Endothelial cell of umbilical vein (primary cell): ENCODE data around the gene HECW1. TPM values are rescaled to one million over a fixed set of nuclear protein-coding genes. Genes with fewer than 3 reads are reported as not detected.

Source experiments
- BruUV-seq: library from RNA; stranded (reverse); fragments of 400-500 nt; replicated peaks from 2 replicates; lab custom pipeline; 2021; lab: Mats Ljungman, UMichigan
- CTCF ChIA-PET: fragments of 300-600, 350-600 bp; sonication (Branson Sonifier 250); formaldehyde crosslinking; loops from one replicate; lab custom pipeline; 2021; ENCODE audit warnings: antibody characterized with exemption, inconsistent platforms; lab: Charles Lee
- POLR2A ChIA-PET: fragments of 300-600, 350-600 bp; sonication (Branson Sonifier 250); formaldehyde crosslinking; loops from one replicate; lab custom pipeline; 2021; ENCODE audit warnings: antibody characterized with exemption, inconsistent platforms; lab: Charles Lee
- DNase-seq: peaks from one replicate; pipeline ENCODE4 v3.0.0-alpha.2; 2011; ENCODE audit warnings: low read depth, low spot score
- FAIRE-seq: peaks from 2 replicates; lab custom pipeline; 2011; peaks lifted over from hg19 to GRCh38; lab: Jason Lieb, UNC
- H2AFZ ChIP-seq: 2 replicates; pipeline ENCODE4 v1.6.0; 2012; ENCODE audit warnings: low read depth, low read length, control low read depth, inconsistent platforms
- H3K27ac ChIP-seq: 2 replicates; pipeline ENCODE4 v1.5.1; 2011; ENCODE audit warnings: low read depth, mild to moderate bottlenecking, control low read depth, low read length, moderate library complexity; ENCODE audit not compliant: insufficient read depth
- H3K27me3 ChIP-seq, 2 experiments: 2 replicates each; pipeline versions ENCODE4 v1.6.0 to v1.6.1; 2011; ENCODE audit warnings: low read length in 2 of 2, mixed read lengths in 1 of 2; ENCODE audit not compliant: control insufficient read depth in 2 of 2, insufficient read depth in 2 of 2
- H3K36me3 ChIP-seq, 2 experiments: 2 replicates in 1 of 2; 3 replicates in 1 of 2; pipeline ENCODE4 v1.5.1; 2011; ENCODE audit warnings: low read length in 2 of 2, mild to moderate bottlenecking in 1 of 2, moderate library complexity in 1 of 2; ENCODE audit not compliant: control insufficient read depth in 2 of 2, insufficient read depth in 2 of 2; ENCODE audit errors: extremely low read depth in 1 of 2
- H3K4me1 ChIP-seq: 3 replicates; pipeline ENCODE4 v1.5.1; 2011; ENCODE audit warnings: mild to moderate bottlenecking, low read length; ENCODE audit not compliant: control insufficient read depth, insufficient read depth; ENCODE audit errors: extremely low read depth
- H3K4me2 ChIP-seq: 2 replicates; pipeline ENCODE4 v1.6.1; 2011; ENCODE audit warnings: low read length, control low read depth, mixed read lengths; ENCODE audit not compliant: insufficient read depth
- H3K4me3 ChIP-seq, 3 experiments: fragments of 200-600 bp in 1 of 3; sonication (generic), shearing (Covaris generic) in 1 of 3; replicated peaks in 1 of 3; 2 replicates each; pipeline ENCODE4 v1.5.1; 2011 to 2016; ENCODE audit warnings: control low read depth in 3 of 3, low read length in 3 of 3, mild to moderate bottlenecking in 2 of 3, inconsistent platforms in 1 of 3, low read depth in 1 of 3, moderate library complexity in 1 of 3; ENCODE audit not compliant: insufficient read depth in 1 of 3
- H3K79me2 ChIP-seq: 2 replicates; pipeline ENCODE4 v1.6.0; 2012; ENCODE audit warnings: low read length, inconsistent platforms; ENCODE audit not compliant: control insufficient read depth, insufficient read depth
- H3K9ac ChIP-seq: replicated peaks from 2 replicates; pipeline ENCODE3; 2011; ENCODE audit warnings: low read length, control low read depth; ENCODE audit not compliant: insufficient read depth; ENCODE audit errors: extremely low read depth
- H3K9me1 ChIP-seq: replicated peaks from 3 replicates; pipeline ENCODE4 v1.6.0; 2011; ENCODE audit warnings: mild to moderate bottlenecking, low read length; ENCODE audit not compliant: control insufficient read depth, insufficient read depth; ENCODE audit errors: extremely low read depth
- H3K9me3 ChIP-seq: replicated peaks from 2 replicates; pipeline ENCODE4 v1.5.1; 2012; ENCODE audit warnings: low read length, inconsistent platforms; ENCODE audit not compliant: control insufficient read depth, insufficient read depth
- H4K20me1 ChIP-seq: replicated peaks from 2 replicates; pipeline ENCODE3; 2011; ENCODE audit warnings: mild to moderate bottlenecking, low read length; ENCODE audit not compliant: control insufficient read depth, insufficient read depth; ENCODE audit errors: extremely low read depth
- EZH2 ChIP-seq: IDR thresholded peaks from 2 replicates; pipeline ENCODE4 v1.6.1; 2012; ENCODE audit warnings: borderline replicate concordance, low read depth, mild to moderate bottlenecking, moderate library complexity, low read length, inconsistent platforms; ENCODE audit not compliant: severe bottlenecking
- FOS ChIP-seq: IDR thresholded peaks from 2 replicates; pipeline ENCODE4 v1.6.1; 2011; ENCODE audit warnings: mild to moderate bottlenecking, low read length, moderate library complexity, borderline replicate concordance; ENCODE audit not compliant: insufficient read depth
- GATA2 ChIP-seq: IDR thresholded peaks from 2 replicates; pipeline ENCODE4 v1.7.0; 2011; ENCODE audit warnings: low read depth, mild to moderate bottlenecking, moderate library complexity, mixed read lengths, low read length; ENCODE audit not compliant: insufficient read length, insufficient read depth
- JUN ChIP-seq: IDR thresholded peaks from 2 replicates; pipeline ENCODE4 v1.6.1; 2011; ENCODE audit warnings: borderline replicate concordance, low read depth; ENCODE audit not compliant: insufficient read length, insufficient read depth
- MAX ChIP-seq: IDR thresholded peaks from 2 replicates; pipeline ENCODE4 v1.6.1; 2011; ENCODE audit not compliant: insufficient read depth, insufficient read length
- MYC ChIP-seq: IDR thresholded peaks from one replicate; pipeline ENCODE4 v1.6.1; 2011; ENCODE audit warnings: mild to moderate bottlenecking, low read depth, low read length
- POLR2A ChIP-seq: IDR thresholded peaks from 2 replicates; pipeline ENCODE4 v1.6.1; 2012; ENCODE audit warnings: low read depth, mild to moderate bottlenecking, control low read depth, low read length
- POLR2AphosphoS5 ChIP-seq: IDR thresholded peaks from 2 replicates; pipeline ENCODE4 v1.6.1; 2012; ENCODE audit warnings: low read depth, mild to moderate bottlenecking, control low read depth, low read length, moderate library complexity; ENCODE audit not compliant: insufficient read depth
- dilution Hi-C: fragments of 300-500 bp; cut with MboI; formaldehyde crosslinking; loops from one replicate; pipeline ENCODE4 v1.15.0; 2019; ENCODE audit warnings: low sequenced_read_pairs; ENCODE audit not compliant: extremely low pct_ligation_motif_present
- intact Hi-C: fragments of 100-400 bp; cut with micrococcal nuclease; formaldehyde crosslinking; loops from one replicate; pipeline ENCODE4 v1.10.0; 2022
- polyA plus RNA-seq, 4 experiments: library from polyadenylated mRNA; depleted of rRNA in 3 of 4; stranded (reverse) in 3 of 4; unstranded in 1 of 4; fragments of >200 nt; gene quantifications; 2 replicates each; pipeline versions ENCODE4 v1.2.1 to v1.2.3, GENCODE V29; 2011 to 2012; ENCODE audit warnings: missing spikeins in 1 of 4
- total RNA-seq: library from RNA; stranded (reverse); gene quantifications from 2 replicates; pipeline ENCODE4 v1.2.3, GENCODE V29; 2021
- TF ChIP-seq, protein P1 (sequence below), 2 donors: IDR thresholded peaks; 1 replicate in 1 of 2; 2 replicates in 1 of 2; pipeline ENCODE4 v1.5.1; 2011; ENCODE audit warnings: low read length in 2 of 2, mild to moderate bottlenecking in 2 of 2, moderate library complexity in 2 of 2, control low read depth in 1 of 2, inconsistent platforms in 1 of 2, low read depth in 1 of 2; ENCODE audit not compliant: insufficient read depth in 1 of 2; ENCODE audit errors: extremely low read depth in 1 of 2

The HECW1 gene
- total and polyA plus RNA-seq, 2 donors (not counting 3 experiments of a cell fraction or from before 2014, with no cell fraction given): not detected

GRCh38 chr7:43538404-43538771, 425.9 kb downstream of the HECW1 start:
- Histone ChIP-seq H2AFZ (no peak overlapping the region), H3K4me1 (no peaks in the 10 kb centered on the region), H3K9ac (no peak overlapping the region), H3K4me2 (no peak overlapping the region), H3K27ac (no peak overlapping the region), H3K4me3 (no peak overlapping the region), H3K36me3 (no peaks in the 10 kb centered on the region), H3K9me3 (no peaks in the 10 kb centered on the region), H3K9me1 (no peaks in the 10 kb centered on the region), H3K27me3 (peaks cover 2 to 6% of the 10 kb centered on the region in 2 experiments), H3K79me2 (no peaks in the 10 kb centered on the region), H4K20me1 (no peaks in the 10 kb centered on the region)
- CTCF ChIA-PET: no interaction called here
- no TSS peak for BruUV-seq
- FAIRE-seq: no peak
- no peak for DNase-seq
- dilution Hi-C loops (no loop called here), intact Hi-C loops (no loop called here)
- TF ChIP-seq POLR2A: no peak
- TF ChIP-seq, protein P1, sequence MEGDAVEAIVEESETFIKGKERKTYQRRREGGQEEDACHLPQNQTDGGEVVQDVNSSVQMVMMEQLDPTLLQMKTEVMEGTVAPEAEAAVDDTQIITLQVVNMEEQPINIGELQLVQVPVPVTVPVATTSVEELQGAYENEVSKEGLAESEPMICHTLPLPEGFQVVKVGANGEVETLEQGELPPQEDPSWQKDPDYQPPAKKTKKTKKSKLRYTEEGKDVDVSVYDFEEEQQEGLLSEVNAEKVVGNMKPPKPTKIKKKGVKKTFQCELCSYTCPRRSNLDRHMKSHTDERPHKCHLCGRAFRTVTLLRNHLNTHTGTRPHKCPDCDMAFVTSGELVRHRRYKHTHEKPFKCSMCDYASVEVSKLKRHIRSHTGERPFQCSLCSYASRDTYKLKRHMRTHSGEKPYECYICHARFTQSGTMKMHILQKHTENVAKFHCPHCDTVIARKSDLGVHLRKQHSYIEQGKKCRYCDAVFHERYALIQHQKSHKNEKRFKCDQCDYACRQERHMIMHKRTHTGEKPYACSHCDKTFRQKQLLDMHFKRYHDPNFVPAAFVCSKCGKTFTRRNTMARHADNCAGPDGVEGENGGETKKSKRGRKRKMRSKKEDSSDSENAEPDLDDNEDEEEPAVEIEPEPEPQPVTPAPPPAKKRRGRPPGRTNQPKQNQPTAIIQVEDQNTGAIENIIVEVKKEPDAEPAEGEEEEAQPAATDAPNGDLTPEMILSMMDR (IDR thresholded peaks at IDR 0.05; ENCODE audit: extremely low read depth in 1 of 2, insufficient read depth in 1 of 2, low read depth in 1 of 2, low read length in 2 of 2): no peak
- no peak for TF ChIP-seq FOS
- no peak for TF ChIP-seq MAX
- no peak for TF ChIP-seq JUN
- no peak for TF ChIP-seq MYC
- no peak for TF ChIP-seq GATA2
- TF ChIP-seq EZH2: no peak
- TF ChIP-seq POLR2AphosphoS5: no peak
- POLR2A ChIA-PET: no interaction called here
